Measurements from ENCODE around the gene GPC3.
"Not testable (repeated sequence)": the region's sequence is repeated elsewhere in the genome, so short reads cannot be mapped to it uniquely, and the experiment has no call there.

The GPC3 gene

GRCh38 chrX:133543654-133544053, 441.7 kb downstream of the GPC3 start:
- intact Hi-C loops (cut with DNase I): no loop called here
- no peak for DNase-seq

GRCh38 chrX:133542476-133542875, 442.9 kb downstream of the GPC3 start:
- intact Hi-C loops (cut with DNase I): no loop called here
- DNase-seq: no peak

- intact Hi-C loops (cut with DNase I): no loop called here
- DNase-seq: no peak
Observed at GRCh38 chrX:133541021-133541420, 444.4 kb downstream of the GPC3 start.

- intact Hi-C loops (cut with DNase I): no loop called here
- DNase-seq: no peak
Observed at GRCh38 chrX:133538148-133538547, 447.2 kb downstream of the GPC3 start.

- intact Hi-C loops (cut with DNase I): no loop called here
Observed at GRCh38 chrX:133537142-133537541, 448.3 kb downstream of the GPC3 start.

GRCh38 chrX:133535066-133535465, 450.3 kb downstream of the GPC3 start:
- DNase-seq: no peak
- intact Hi-C loops (cut with DNase I): no loop called here

More at GRCh38 chrX:133537142-133537541, 448.3 kb downstream of the GPC3 start:
- no peak for DNase-seq

- intact Hi-C loops (cut with DNase I): no loop called here
- DNase-seq: no peak
Observed at GRCh38 chrX:133534172-133534571, 451.2 kb downstream of the GPC3 start.

GRCh38 chrX:133533249-133533648, 452.1 kb downstream of the GPC3 start:
- DNase-seq: no peak
- intact Hi-C loops (cut with DNase I): no loop called here

- DNase-seq: no peak
Observed at GRCh38 chrX:133530960-133531359, 454.4 kb downstream of the GPC3 start.

GRCh38 chrX:133529578-133529977, 455.8 kb downstream of the GPC3 start:
- DNase-seq: no peak
- intact Hi-C loops (cut with DNase I): no loop called here

More at GRCh38 chrX:133530960-133531359, 454.4 kb downstream of the GPC3 start:
- intact Hi-C loops (cut with DNase I): no loop called here

DNA sequence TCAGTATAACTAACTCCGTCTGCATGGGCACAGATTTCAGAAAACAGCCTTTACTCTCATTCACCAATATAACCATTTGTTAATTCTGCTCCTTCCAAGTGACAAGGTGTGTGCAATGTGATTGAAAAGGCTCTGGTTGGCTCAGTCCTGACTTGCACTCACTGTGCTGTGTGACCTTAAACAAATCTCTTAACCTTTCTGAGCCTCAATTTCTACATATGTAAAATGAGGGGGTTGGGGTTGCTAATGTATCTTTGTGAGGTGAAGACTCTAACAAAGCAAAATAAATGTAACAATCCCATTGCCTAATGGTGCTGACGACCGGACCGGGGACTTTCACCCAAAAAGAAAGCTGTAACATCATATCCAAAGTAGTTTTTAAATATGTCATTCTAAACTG, 457.6 kb downstream of the GPC3 start:
- intact Hi-C loops (cut with DNase I): no loop called here

GRCh38 chrX:133527415-133527814, 458.0 kb downstream of the GPC3 start:
- intact Hi-C loops (cut with DNase I): no loop called here
- no peak for DNase-seq

More for the DNA sequence above, 457.6 kb downstream of the GPC3 start:
- no peak for DNase-seq

- DNase-seq; intact Hi-C loops (cut with DNase I): not testable (repeated sequence)
Observed at GRCh38 chrX:133526773-133527172, 458.6 kb downstream of the GPC3 start.

GRCh38 chrX:133523526-133523925, 461.9 kb downstream of the GPC3 start:
- intact Hi-C loops (cut with DNase I): no loop called here

DNA sequence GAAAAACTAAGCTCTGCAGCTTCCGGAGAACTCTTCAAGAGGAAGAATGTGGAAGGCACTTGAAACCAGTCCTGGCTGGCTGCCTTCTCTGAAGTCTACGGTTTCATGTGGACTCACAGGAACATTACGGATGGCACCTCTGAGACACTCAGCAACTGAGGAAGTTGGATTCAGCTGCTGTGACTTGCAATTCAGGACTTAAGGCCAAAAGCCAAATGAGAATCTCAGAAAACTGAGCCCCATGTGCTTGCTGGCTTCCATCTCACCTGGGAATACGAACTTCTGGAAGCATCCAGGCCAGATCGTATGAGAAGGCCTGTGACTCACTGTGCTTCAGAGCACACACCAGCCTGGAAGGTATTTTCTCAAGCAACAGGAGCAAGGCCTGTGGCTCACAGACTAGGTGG, 462.3 kb downstream of the GPC3 start:
- intact Hi-C loops (cut with DNase I): no loop called here
- no peak for DNase-seq

More at GRCh38 chrX:133523526-133523925, 461.9 kb downstream of the GPC3 start:
- DNase-seq: no peak

- intact Hi-C loops (cut with DNase I): no loop called here
- no peak for DNase-seq
Observed at GRCh38 chrX:133516686-133517085, 468.7 kb downstream of the GPC3 start.

DNA sequence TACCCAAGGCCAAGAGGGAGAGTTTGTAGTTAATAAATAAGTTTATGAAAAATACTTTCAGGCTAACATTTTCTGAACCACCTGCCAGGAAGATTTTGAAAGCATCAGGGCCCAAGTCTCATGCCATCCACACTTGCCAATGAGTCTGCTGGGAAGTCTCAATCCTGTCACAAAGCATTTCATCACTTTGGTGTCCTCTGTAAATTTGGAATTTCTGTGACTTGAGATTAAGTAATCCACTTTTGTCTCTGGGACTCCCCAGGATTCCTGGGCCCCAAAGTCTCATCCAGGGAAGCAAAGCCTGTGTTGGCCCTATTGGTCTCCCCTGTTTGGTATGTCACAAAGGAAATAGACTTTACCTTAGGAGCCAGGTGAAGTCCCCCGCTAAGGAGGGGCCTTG, 470.9 kb downstream of the GPC3 start:
- intact Hi-C loops (cut with DNase I): no loop called here
- DNase-seq: no peak

DNA sequence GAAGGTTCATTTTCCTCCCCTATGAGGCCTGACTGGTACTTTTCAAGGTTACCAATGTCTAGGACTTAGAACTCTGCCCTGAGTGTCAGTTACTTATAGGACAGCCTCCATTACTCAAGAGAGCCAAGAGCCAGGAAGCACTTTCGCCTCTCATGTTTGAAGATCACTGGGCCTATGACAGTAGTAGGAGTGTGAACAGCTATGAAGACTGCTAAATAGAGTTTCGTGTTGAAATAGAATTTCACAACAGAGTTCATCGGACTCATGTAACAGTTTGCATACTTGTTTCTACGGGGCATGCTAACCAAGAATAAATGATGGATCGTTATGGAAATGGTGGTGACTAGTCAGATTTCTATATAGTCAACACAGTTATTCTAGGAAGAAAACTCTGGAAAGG, 472.3 kb downstream of the GPC3 start:
- intact Hi-C loops (cut with DNase I): no loop called here
- no peak for DNase-seq

DNA sequence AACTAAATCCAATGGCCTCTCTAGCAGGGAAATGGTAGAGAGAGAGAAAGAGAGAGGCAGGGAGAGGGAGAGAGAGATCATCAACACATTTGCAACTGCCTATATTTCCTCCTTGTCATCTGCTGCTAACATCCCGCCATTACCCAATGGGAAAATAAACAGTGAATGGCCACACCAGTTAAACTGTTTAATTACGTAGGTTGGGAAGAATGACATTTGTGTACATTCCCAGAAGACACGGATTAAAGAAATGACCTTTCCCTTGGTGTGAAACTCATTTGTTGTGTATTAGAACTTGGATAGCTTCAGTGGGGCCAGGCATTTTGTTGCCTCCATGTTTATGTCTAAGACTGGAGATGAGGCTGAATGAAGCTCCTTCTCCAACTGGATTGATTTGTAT, 474.4 kb downstream of the GPC3 start:
- no peak for DNase-seq
- intact Hi-C loops (cut with DNase I): no loop called here

DNA sequence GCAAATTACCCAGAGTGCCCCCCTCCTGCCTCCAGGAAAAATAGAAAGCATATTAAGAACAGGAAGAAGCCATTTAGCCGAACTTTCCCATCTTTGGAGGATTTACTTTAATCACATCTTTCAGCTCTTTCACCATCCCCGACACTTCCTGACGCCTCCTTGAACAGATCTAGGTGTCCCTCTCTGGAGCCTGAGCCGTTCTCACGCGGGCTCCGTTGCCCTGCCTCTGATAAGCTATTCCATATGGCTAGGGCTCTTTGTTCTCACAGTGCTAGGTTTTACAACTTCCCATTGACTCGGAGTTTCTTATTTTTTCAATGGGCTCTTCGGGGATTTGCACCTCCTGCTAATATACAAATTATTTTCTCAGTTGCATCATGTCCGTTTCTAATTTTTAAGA, 488.0 kb downstream of the GPC3 start:
- intact Hi-C loops (cut with DNase I): no loop called here
- DNase-seq: no peak

DNA sequence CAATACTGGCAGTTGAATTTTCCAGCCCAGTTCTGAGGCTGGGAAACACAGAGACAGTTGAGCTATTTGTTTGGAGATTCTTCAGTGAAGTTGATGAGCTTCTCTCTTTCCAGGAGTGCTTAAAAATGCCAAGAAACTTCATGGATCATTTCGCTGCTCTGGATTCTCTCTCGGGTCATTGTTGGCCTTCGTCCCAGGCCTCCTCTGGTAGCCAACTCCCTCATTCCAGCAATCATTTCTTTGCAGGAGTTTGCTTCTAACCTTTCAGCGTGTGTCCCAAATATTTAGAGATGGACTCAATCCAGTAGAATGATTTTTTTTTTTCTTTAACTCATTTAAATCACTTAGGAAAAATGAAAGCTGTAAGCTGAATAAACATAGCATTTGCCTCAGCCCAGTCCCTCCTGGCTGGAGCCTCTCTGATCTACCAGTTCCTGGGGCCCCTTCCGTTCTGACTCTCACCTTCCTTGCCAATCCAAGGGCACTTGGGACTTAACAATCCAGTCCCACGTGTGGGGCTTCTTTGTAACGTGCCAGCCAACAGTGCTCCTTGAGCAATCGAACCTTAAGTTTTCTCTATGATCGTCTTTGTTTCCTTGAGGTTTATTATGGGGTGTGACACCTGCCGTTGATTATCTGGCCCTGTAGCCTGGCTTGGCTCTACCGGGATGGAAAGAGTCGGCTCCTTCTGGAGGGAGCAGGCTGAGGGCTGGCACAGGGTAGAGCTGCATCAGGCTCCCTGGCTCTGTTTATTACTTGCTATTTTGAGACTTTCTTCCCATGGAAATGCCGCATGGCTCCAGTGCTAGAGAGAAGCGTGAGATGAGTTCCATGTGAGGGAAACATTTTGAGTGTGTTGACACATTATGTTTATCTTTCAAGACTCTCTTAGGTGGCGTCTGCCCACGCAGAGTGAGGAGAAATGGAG, 489.7 kb downstream of the GPC3 start:
- peak in 2 of 10 donors; percentile 6 to 8 for DNase-seq
- intact Hi-C loops (cut with DNase I): no loop called here

GRCh38 chrX:133493366-133493765, 492.0 kb downstream of the GPC3 start:
- DNase-seq: no peak
- intact Hi-C loops (cut with DNase I): no loop called here

Measured in posterior cingulate gyrus (tissue), 11 donors.